Urinary bladder (tissue), 4 donors: ENCODE results near the gene WLS. TPM values are rescaled to one million over a fixed set of nuclear protein-coding genes. Genes with fewer than 3 reads are reported as not detected.
"Not testable (repeated sequence)": the region's sequence is repeated elsewhere in the genome, so short reads cannot be mapped to it uniquely, and the experiment has no call there.

Experiments
- DNase-seq: peaks from one replicate; pipeline ENCODE4 v3.0.0-alpha.2; 2015; ENCODE audit errors: extremely low spot score
- H3K27ac ChIP-seq: one replicate; pipeline ENCODE4 v1.5.1; 2013; ENCODE audit warnings: low read depth, mild to moderate bottlenecking, moderate library complexity
- H3K36me3 ChIP-seq: one replicate; pipeline ENCODE4 v1.6.1; 2013; ENCODE audit warnings: mild to moderate bottlenecking, moderate library complexity; ENCODE audit not compliant: insufficient read depth
- H3K4me1 ChIP-seq: one replicate; pipeline ENCODE4 v1.6.1; 2013; ENCODE audit warnings: mild to moderate bottlenecking, moderate library complexity; ENCODE audit not compliant: insufficient read depth
- H3K4me3 ChIP-seq: one replicate; pipeline ENCODE4 v1.5.1; 2013; ENCODE audit warnings: low read depth, low read length
- WGBS: extraction: QIAGEN DNeasy Blood & Tissue Kit; methylation state at CpG from one replicate; pipeline ENCODE4 v1.1.7; 2013; 5-methylcytosine and 5-hydroxymethylcytosine counted together
- polyA plus RNA-seq: library from polyadenylated mRNA; stranded (reverse); fragments of 200-250 nt; gene quantifications from one replicate; pipeline ENCODE4 v1.2.3, GENCODE V29; 2013
- total RNA-seq: library from RNA; depleted of rRNA; stranded (reverse); fragments of >200 nt; gene quantifications from one replicate; pipeline ENCODE4 v1.2.3, GENCODE V29; 2014
- donor health status: healthy with polysubstance abuse.
- donor health status: healthy.

WLS gene
- total and polyA plus RNA-seq, 2 donors, result 98.7 to 107 TPM

- DNase-seq, H3K4me3 ChIP-seq, H3K36me3 ChIP-seq, H3K27ac ChIP-seq, H3K4me1 ChIP-seq: not testable (repeated sequence)
- 93% methylated on average over 12 of the region's 12 CpGs for WGBS
Observed at GRCh38 chr1:68161672-68162071, 70.7 kb downstream of the WLS start.

GRCh38 chr1:68160935-68161334 is 71.4 kb downstream of the WLS start:
- H3K36me3 ChIP-seq, DNase-seq, H3K27ac ChIP-seq, H3K4me3 ChIP-seq, H3K4me1 ChIP-seq: not testable (repeated sequence)
- 70% methylated on average over 2 of the region's 2 CpGs for WGBS

- 93% methylated on average over 1 of the region's 1 CpG for WGBS
- H3K27ac ChIP-seq, result no peak overlapping the region
- peaks cover 3% of the 10 kb centered on the region for H3K36me3 ChIP-seq
- DNase-seq, result no peak
- H3K4me3 ChIP-seq, result no peak overlapping the region
- H3K4me1 ChIP-seq, result no peaks in the 10 kb centered on the region
Observed at GRCh38 chr1:68160021-68160420, 72.3 kb downstream of the WLS start.

DNA sequence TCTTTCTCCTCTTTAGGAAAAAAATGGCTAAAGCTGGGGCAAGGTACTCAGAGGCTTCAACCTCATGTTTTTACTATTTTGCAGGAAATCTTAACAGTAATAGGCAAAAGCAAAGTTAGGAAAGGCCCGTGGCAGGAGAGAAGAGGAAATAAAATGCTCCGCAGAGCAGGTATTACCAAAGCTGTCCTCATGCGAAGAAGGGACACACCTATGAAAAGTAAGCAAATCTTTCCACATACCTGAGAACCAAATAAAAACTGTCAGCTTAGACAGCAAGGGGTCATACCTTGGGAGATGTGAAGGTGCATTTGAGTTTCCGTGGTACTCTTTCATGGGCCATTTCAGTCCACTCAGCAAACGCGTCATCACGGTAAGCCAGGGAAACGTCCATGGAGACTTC is 73.5 kb downstream of the WLS start:
- Histone ChIP-seq H3K27ac (no peak overlapping the region), H3K4me1 (no peaks in the 10 kb centered on the region), H3K4me3 (no peak overlapping the region), H3K36me3 (peaks cover 3% of the 10 kb centered on the region)
- WGBS, result 85% methylated on average over 8 of the region's 8 CpGs
- no peak for DNase-seq

GRCh38 chr1:68157416-68157815 is 74.9 kb downstream of the WLS start:
- Histone ChIP-seq H3K27ac (no peak overlapping the region), H3K36me3 (peaks cover 3% of the 10 kb centered on the region), H3K4me3 (no peak overlapping the region), H3K4me1 (no peaks in the 10 kb centered on the region)
- DNase-seq, result no peak
- 94% methylated on average over 2 of the region's 2 CpGs for WGBS

- Histone ChIP-seq H3K36me3 (no peaks in the 10 kb centered on the region), H3K4me3 (no peak overlapping the region), H3K4me1 (no peaks in the 10 kb centered on the region), H3K27ac (no peak overlapping the region)
- no peak for DNase-seq
- WGBS, result 90% methylated on average over 3 of the region's 3 CpGs
Observed at GRCh38 chr1:68151690-68152089, 80.6 kb downstream of the WLS start.

- WGBS, result 88% methylated on average over 8 of the region's 8 CpGs
- H3K4me3 ChIP-seq, result no peak overlapping the region
- no peaks in the 10 kb centered on the region for H3K36me3 ChIP-seq
- H3K27ac ChIP-seq, result no peak overlapping the region
- DNase-seq, result no peak
- H3K4me1 ChIP-seq, result no peaks in the 10 kb centered on the region
Observed at GRCh38 chr1:68149907-68150306, 82.4 kb downstream of the WLS start.

- Histone ChIP-seq H3K4me1 (no peaks in the 10 kb centered on the region), H3K27ac (no peak overlapping the region), H3K36me3 (no peaks in the 10 kb centered on the region), H3K4me3 (no peak overlapping the region)
- WGBS, result 77% methylated on average over 5 of the region's 5 CpGs
- no peak for DNase-seq
Observed at GRCh38 chr1:68149110-68149798, 83.1 kb downstream of the WLS start.

DNA sequence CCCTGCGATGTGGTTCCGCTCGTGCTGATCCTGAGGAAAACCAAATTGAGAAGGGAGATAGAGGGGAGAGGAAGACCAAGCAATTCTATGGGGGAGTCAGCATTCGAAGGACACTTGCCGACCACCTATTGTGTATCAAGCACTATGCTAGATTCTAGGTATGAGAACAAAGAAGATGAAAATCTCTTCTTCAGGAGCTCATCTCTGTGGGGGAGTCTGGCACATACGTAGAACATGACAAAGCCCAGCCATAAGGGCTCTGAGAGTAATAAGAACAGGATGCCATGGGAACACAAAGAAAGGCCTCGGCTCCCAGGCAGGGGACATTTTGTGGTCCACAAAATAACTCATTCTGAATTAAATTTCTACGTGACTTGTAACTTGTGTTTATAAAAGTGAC is 83.7 kb downstream of the WLS start:
- Histone ChIP-seq H3K36me3 (no peaks in the 10 kb centered on the region), H3K4me3 (no peak overlapping the region), H3K4me1 (no peaks in the 10 kb centered on the region), H3K27ac (no peak overlapping the region)
- WGBS, result 95% methylated on average over 8 of the region's 8 CpGs
- no peak for DNase-seq

- H3K36me3 ChIP-seq, result no peaks in the 10 kb centered on the region
- no peak overlapping the region for H3K27ac ChIP-seq
- H3K4me3 ChIP-seq, result no peak overlapping the region
- WGBS, result 57% methylated on average over 4 of the region's 4 CpGs
- H3K4me1 ChIP-seq, result no peaks in the 10 kb centered on the region
- DNase-seq, result no peak
Observed at GRCh38 chr1:68147534-68148171, 84.7 kb downstream of the WLS start.

- no peak for DNase-seq
- no peak overlapping the region for H3K27ac ChIP-seq
- no peaks in the 10 kb centered on the region for H3K36me3 ChIP-seq
- WGBS, result 34% methylated on average over 10 of the region's 10 CpGs
- no peak overlapping the region for H3K4me3 ChIP-seq
- no peaks in the 10 kb centered on the region for H3K4me1 ChIP-seq
Observed at GRCh38 chr1:68145418-68146126, 86.8 kb downstream of the WLS start.

DNA sequence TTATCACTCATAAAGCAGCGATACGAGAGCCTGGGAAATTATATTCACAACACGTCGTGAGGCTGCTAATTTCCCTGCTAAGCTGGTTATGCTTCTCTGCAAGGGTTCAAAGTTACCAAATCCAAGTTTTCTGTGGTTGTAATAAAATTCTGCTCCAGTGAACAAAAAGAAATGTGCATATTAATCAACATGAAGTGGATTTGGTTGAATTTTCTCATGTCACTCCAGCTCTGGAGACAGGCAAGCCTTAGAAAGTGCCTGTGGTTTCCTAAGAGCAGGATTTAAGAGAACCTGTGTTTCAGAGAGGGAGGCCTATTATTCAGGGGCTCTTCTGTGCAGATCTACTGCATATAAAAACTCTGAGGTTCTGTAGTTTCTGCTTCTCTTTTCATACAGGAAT is 87.5 kb downstream of the WLS start:
- Histone ChIP-seq H3K36me3 (no peaks in the 10 kb centered on the region), H3K4me1 (no peaks in the 10 kb centered on the region), H3K27ac (no peak overlapping the region), H3K4me3 (no peak overlapping the region)
- WGBS, result 59% methylated on average over 4 of the region's 4 CpGs
- DNase-seq, result no peak

DNA sequence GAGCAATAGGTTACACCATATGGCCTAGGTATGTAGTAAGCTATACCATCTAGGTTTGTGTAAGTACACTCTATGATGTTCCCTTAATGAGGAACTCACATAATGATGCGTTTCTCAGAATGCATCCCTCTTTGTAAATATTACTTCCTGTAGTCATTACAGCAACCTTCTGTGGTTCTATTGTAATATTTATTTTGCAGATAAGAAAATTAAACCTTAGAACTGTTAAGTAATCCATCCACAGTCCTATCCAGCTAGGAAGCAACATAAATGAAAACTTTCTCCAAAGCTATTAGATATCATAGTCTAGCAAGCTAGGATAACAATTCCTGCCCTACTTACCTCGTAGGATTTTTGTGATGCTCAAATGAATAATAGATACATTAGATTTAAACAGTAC is 88.7 kb downstream of the WLS start:
- Histone ChIP-seq H3K27ac (no peak overlapping the region), H3K36me3 (no peaks in the 10 kb centered on the region), H3K4me1 (no peaks in the 10 kb centered on the region), H3K4me3 (no peak overlapping the region)
- DNase-seq, result no peak
- 66% methylated on average over 2 of the region's 2 CpGs for WGBS

GRCh38 chr1:68142461-68142860 is 89.9 kb downstream of the WLS start:
- no peak overlapping the region for H3K27ac ChIP-seq
- H3K36me3 ChIP-seq, result no peaks in the 10 kb centered on the region
- 34% methylated on average over 3 of the region's 3 CpGs for WGBS
- no peak overlapping the region for H3K4me3 ChIP-seq
- H3K4me1 ChIP-seq, result no peaks in the 10 kb centered on the region
- no peak for DNase-seq
